ENCODE results near the gene THUMPD2. TPM values are rescaled to one million over a fixed set of nuclear protein-coding genes. Genes with fewer than 3 reads are reported as not detected.

The THUMPD2 gene
- total RNA-seq, 2 donors from 2014 or later, result 16.7 to 17.0 TPM

DNA sequence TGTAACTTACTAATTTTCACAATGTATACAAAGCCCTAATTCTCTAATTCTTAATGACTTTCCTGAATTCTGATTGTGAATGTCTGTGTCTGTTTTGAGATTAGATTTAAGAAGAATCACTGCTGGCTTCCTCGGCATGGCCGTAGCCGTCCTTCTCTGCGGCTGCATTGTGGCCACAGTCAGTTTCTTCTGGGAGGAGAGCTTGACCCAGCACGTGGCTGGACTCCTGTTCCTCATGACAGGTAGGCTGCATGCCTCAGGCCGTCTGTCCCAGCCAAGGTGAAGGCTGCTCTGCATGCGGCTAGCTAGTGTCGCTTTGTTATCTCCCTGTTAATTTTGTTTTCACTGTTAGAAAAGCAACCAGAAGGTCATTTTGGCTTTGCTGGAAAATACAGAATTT, 72.1 kb downstream of the THUMPD2 start:
- H3K27me3 ChIP-seq (replicated peaks; ENCODE audit: insufficient read depth), result no peaks in the 10 kb centered on the region
- no peaks in the 10 kb centered on the region for H3K4me1 ChIP-seq (replicated peaks)
- DNase-seq (ENCODE audit: low spot score), result no peak
- no peaks in the 10 kb centered on the region for H3K36me3 ChIP-seq
- no peak overlapping the region for H3K27ac ChIP-seq
- WGBS, result 93% methylated on average over 8 of the region's 8 CpGs
- intact Hi-C loops (cut with DNase I), result no loop called here
- H3K4me3 ChIP-seq, result no peak overlapping the region
- no peaks in the 10 kb centered on the region for H3K9me3 ChIP-seq
- TF ChIP-seq POLR2A (IDR thresholded peaks at IDR 0.05), result no peak
- TF ChIP-seq, protein P1, sequence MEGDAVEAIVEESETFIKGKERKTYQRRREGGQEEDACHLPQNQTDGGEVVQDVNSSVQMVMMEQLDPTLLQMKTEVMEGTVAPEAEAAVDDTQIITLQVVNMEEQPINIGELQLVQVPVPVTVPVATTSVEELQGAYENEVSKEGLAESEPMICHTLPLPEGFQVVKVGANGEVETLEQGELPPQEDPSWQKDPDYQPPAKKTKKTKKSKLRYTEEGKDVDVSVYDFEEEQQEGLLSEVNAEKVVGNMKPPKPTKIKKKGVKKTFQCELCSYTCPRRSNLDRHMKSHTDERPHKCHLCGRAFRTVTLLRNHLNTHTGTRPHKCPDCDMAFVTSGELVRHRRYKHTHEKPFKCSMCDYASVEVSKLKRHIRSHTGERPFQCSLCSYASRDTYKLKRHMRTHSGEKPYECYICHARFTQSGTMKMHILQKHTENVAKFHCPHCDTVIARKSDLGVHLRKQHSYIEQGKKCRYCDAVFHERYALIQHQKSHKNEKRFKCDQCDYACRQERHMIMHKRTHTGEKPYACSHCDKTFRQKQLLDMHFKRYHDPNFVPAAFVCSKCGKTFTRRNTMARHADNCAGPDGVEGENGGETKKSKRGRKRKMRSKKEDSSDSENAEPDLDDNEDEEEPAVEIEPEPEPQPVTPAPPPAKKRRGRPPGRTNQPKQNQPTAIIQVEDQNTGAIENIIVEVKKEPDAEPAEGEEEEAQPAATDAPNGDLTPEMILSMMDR (IDR thresholded peaks at IDR 0.05), result no peak
- TF ChIP-seq POLR2AphosphoS5 (IDR thresholded peaks at IDR 0.05), result no peak

DNA sequence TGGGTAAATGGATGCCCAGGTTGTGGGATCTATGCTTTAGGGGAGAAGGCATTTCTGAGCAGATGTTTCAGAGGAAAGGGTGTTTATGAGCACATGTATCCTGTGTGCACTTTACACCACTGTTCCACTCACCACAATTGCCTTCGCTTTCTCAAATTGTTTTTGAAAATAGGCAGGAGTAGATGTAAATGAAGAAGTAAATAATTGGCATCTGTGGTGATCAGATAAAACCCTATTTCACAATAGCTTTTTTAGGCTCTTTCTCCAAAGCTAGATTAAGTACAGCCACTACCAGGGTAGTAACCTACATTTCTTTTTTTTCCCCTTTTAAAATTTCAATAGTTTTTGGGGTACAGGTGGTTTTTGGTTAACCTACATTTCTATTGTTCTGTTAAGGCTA, 72.7 kb downstream of the THUMPD2 start:
- Histone ChIP-seq H3K36me3 (no peaks in the 10 kb centered on the region), H3K27me3 (replicated peaks; ENCODE audit: insufficient read depth) (no peaks in the 10 kb centered on the region), H3K4me3 (no peak overlapping the region), H3K9me3 (no peaks in the 10 kb centered on the region), H3K27ac (no peak overlapping the region), H3K4me1 (replicated peaks) (no peaks in the 10 kb centered on the region)
- intact Hi-C loops (cut with DNase I), result no loop called here
- no peak for DNase-seq (ENCODE audit: low spot score)
- TF ChIP-seq, protein P1 (IDR thresholded peaks at IDR 0.05), result no peak
- no peak for TF ChIP-seq POLR2AphosphoS5 (IDR thresholded peaks at IDR 0.05)
- TF ChIP-seq POLR2A (IDR thresholded peaks at IDR 0.05), result no peak
- WGBS, result 95% methylated on average over 1 of the region's 1 CpG

DNA sequence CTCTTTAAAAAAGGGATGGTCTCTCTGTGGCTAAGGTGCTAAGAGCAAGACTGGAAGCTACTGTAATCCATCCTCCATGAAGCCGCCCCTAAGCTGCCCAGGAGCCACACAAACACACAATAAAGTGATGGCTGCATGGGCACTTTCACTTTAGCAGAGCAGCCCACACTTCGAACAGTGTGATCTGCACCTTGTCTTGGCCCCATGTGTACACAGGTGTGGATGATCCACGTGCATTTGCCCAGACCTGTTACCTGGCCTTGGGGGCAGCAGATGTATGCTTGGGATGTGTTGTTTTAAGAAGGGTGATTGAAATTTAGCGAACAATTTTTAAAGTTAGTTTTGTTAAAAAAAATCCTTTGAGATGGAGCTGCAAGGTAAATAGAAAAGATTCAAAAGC, 73.4 kb downstream of the THUMPD2 start:
- H3K4me1 ChIP-seq (replicated peaks), result no peaks in the 10 kb centered on the region
- no peaks in the 10 kb centered on the region for H3K27me3 ChIP-seq (replicated peaks; ENCODE audit: insufficient read depth)
- DNase-seq (ENCODE audit: low spot score), result no peak
- no peaks in the 10 kb centered on the region for H3K36me3 ChIP-seq
- no peak overlapping the region for H3K27ac ChIP-seq
- 30% methylated on average over 4 of the region's 4 CpGs for WGBS
- no peak overlapping the region for H3K4me3 ChIP-seq
- TF ChIP-seq, protein P1 (IDR thresholded peaks at IDR 0.05), result no peak
- TF ChIP-seq POLR2AphosphoS5 (IDR thresholded peaks at IDR 0.05), result no peak
- no peak for TF ChIP-seq POLR2A (IDR thresholded peaks at IDR 0.05)
- H3K9me3 ChIP-seq, result no peaks in the 10 kb centered on the region
- intact Hi-C loops (cut with DNase I), result no loop called here

DNA sequence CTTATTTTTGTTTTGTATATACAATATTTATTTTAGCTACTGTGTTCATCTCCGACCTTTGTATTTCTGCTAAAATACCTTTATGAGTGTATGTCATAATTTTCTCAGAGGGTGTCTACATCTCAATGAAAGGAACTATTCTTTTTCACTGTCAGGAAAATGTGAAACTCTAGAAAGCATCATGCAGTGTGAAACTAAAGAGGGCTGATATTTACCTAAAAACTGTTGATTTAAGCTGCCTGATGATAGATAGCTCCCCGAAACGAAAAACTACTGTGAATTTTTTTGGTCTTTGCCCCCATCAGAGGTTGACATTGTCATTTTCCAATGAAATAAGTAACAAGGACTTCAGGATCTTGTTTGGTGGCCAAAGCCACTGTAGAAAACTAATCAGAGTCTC, 74.5 kb downstream of the THUMPD2 start:
- no peaks in the 10 kb centered on the region for H3K9me3 ChIP-seq
- TF ChIP-seq, protein P1 (IDR thresholded peaks at IDR 0.05), result no peak
- TF ChIP-seq POLR2A (IDR thresholded peaks at IDR 0.05) (no peak), POLR2AphosphoS5 (IDR thresholded peaks at IDR 0.05) (no peak)
- no peaks in the 10 kb centered on the region for H3K36me3 ChIP-seq
- no peak overlapping the region for H3K4me3 ChIP-seq
- H3K27me3 ChIP-seq (replicated peaks; ENCODE audit: insufficient read depth), result no peaks in the 10 kb centered on the region
- no peaks in the 10 kb centered on the region for H3K4me1 ChIP-seq (replicated peaks)
- WGBS, result 58% methylated on average over 3 of the region's 3 CpGs
- H3K27ac ChIP-seq, result no peak overlapping the region
- DNase-seq (ENCODE audit: low spot score), result no peak
- intact Hi-C loops (cut with DNase I), result no loop called here

DNA sequence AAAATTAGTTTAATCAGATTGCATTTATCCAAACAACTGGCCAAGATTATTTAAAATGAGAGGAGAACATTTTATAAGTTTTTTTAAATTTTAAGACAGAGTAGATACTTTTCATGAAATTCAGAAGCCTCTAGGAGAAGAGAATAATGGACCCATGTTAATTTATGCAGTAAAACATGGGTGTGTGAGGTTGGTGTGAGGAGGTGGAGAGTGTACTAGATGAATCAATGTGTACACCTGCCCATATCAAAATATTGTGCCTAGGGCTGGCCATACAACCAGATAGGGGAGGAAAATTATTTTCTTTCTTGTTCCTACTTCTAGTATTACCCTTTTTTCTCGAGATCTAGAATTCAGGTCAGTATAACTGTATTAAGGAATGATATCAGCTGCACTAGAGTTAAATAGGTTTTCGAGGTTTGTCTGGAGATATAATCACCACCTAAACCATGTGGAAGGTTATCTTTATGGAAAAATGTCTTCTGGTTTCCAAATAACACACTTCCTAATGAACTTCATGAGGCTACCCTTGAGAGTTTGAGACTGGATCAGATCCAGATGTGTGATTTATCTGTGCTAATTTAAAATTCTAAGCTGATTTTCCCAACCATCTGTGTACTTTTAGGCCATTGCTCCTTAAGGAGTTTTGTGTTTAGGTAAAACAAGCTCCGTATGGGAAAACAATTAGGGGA, 75.7 kb downstream of the THUMPD2 start:
- Histone ChIP-seq H3K9me3 (no peaks in the 10 kb centered on the region), H3K27me3 (replicated peaks; ENCODE audit: insufficient read depth) (no peaks in the 10 kb centered on the region), H3K4me3 (no peak overlapping the region), H3K27ac (no peak overlapping the region), H3K4me1 (replicated peaks) (no peaks in the 10 kb centered on the region), H3K36me3 (no peaks in the 10 kb centered on the region)
- TF ChIP-seq, protein P1 (IDR thresholded peaks at IDR 0.05), result no peak
- TF ChIP-seq POLR2A (IDR thresholded peaks at IDR 0.05) (no peak), POLR2AphosphoS5 (IDR thresholded peaks at IDR 0.05) (no peak)
- no peak for DNase-seq (ENCODE audit: low spot score)
- intact Hi-C loops (cut with DNase I), result no loop called here
- 85% methylated on average over 3 of the region's 3 CpGs for WGBS
